GM21515 (cell line): ENCODE measurements around the gene MCF2L2.

Experiments
- ATAC-seq: cut with Tn5 transposase; IDR thresholded peaks from one replicate; pipeline ENCODE4 v1.9.1; 2021; ENCODE audit not compliant: unreplicated experiment

MCF2L2 gene

DNA sequence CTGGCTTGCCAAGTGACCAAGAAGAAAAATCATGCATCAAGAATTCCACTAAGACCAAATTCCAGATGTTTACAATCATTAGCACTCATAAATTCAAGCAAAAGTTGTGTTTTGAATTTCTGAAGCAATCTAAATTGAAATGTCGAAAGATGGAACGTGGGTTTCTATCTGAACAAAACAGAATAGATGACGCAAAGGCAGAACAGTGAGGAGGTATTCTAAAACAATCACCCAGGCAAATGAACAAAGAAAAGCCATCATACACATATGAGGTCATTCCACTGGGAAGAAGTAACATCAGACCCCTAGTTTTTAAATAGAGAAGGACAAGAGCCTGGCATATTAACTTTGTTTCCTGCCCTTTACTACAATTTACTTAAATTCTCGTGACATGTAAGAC, 58.0 kb downstream of the MCF2L2 start:
- no peak for ATAC-seq

DNA sequence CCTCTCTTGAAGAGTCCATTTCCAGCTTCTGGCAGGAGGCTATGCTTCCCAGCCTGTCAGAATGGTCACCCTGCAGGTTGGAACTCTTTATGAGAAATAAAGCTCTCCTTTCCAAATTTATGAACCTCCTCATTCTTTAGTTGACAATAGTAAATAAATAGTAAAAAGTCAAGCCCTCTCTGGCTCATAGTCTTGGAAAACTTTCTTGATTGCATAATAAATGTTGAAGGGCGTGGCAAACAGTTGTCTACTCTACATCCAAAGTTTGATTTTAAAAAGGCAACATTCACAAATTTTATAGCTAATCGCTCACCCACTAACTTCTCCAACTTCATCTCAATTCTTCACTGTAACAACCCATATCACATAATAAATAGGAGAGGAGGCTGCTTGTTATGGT, 58.8 kb downstream of the MCF2L2 start:
- no peak for ATAC-seq

DNA sequence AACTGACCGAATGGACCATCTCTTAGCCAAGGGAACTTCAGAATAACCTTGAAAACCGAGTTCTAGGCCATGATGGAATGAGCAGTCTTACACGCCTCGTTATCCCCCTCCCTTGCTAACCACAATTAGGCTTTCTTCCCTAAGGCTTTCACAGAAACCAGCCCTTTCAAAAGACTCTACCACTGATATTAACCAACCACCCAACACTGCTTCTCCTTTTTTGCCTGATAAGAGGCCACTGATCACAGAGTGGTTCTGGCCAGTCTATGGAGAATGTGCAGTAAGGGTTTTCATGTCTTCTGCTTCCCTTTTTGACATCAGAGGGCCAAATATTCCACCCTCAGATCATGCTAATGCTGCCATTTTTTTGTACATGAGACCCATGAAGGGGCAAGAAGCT, 59.3 kb downstream of the MCF2L2 start:
- ATAC-seq: no peak

DNA sequence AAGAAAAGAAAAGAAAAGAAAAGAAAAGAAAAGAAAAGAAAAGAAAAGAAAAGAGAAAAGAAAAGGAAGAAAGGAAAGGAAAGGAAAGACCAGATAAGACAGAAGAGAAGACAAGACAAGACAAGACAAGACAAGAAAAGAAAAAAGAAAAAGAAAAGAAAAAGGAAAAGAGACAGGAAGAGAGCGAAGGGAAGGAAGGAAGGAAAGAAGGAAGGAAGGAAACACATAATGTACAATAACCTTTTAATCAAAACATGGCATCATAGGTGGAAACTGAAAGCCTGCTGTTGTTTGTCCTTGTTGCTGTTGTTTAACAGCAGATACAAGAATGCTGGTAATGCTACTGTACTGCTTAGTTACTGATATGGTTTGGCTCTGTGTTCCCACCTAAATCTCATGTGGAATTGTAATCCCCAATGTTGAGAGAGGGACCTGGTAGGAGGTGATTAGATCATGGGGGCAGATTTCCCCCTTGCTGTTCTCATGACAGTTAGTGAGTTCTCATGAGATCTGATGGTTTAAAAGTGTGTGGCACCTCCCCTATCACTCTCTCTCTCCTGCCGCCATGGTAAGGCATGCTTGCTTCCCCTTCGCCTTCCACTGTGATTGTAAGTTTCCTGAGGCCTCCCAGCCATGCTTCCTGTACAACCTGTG, 67.3 kb downstream of the MCF2L2 start:
- no peak for ATAC-seq

DNA sequence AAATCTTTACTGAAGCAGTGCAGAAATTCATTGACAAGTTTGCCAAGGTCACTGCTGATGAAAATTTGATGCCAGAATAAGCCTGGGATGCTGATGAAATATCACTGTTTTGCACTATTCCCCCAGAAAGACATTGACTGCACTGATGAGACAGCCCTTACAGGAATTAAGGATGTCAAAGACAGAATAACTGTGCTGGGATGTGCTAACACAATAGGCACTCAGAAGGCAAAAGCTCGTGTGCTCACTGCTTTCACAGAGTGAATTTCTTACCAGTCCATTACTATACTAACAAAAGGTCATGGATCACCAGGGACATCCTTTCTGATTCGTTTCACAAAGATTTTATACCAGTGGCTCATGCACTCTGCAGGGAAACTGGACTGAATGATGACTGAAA, 69.4 kb downstream of the MCF2L2 start:
- ATAC-seq: no peak

DNA sequence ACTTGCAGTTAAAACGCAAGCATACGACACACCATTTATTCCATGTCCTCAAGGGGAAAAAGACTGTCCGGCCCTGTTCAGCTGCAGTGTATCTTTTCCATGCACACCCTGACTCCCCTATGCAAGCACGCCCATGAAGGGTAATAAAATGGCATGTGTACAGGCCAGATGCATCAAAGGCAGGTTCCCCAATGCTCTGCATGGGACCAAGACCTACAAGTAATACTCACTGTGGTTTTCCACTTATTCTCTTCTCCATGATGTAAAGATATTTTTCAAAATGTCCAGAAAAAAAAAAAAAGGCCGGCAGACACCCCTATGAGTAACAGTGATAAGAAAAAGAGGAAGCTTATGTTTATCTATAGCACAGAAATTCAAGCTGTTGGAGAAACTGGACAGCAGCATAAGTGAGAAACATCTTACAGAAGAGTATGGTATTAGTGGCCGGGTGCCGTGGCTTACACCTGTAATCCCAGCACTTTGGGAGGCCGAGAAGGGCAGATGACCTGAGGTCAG, 70.8 kb downstream of the MCF2L2 start:
- ATAC-seq: no peak

DNA sequence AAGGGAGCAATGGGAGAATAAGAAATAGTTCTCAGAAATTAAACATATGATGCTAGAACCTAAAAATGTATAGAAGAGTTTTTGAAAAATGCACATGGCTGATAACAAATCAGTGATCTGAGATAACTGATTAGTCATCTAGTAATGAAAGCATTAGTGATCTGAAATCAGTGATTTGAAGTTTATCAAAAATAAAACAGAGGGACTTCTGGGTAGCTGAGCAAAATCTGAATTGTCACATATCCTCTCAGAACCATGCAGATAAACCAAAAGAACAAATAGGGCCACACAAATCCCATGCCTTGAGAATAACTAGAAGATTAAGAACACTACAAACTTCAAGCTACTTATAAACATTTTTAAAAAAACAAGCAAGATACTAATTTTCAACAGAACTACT, 71.5 kb downstream of the MCF2L2 start:
- ATAC-seq: no peak

DNA sequence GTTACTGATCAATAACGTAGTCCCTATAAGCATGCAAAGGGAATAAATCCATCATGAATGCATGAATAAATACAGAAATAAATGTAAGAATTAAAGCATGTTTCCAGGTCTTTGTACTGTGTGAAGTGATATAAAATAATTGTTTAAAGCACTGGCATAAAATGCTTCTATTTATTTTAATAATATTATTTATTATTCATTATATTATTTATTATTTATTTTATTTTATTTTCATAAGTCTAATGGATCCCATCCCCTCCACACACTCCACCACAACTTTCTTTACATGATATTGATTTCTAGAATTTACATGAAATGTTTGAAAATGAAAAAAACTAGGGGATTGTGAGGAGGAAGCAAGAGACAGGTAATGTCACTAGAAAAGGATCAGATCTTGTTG, 73.5 kb downstream of the MCF2L2 start:
- no peak for ATAC-seq

DNA sequence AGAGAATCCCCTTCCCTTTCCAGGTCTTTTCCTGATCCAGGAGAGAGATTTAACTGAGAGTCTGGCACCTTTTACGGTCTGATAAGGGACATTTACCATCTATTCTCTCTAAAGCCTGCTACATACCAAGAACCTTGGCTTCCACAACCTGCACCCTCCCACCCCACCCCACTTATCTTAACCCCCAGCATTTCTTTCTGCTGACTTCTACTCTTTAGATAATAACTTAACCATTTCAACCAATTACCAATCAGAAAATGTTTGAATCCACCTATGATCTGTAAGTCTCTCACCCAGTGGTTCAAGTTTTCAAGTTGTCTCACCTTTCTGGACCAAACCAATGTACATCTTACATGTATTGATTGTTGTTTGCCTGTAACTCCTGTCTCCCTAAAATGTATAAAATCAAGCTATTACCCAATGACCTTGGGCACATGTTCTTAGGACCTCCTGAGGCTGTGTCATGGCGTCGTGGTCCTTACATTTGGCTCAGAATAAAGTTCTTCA, 74.0 kb downstream of the MCF2L2 start:
- no peak for ATAC-seq

DNA sequence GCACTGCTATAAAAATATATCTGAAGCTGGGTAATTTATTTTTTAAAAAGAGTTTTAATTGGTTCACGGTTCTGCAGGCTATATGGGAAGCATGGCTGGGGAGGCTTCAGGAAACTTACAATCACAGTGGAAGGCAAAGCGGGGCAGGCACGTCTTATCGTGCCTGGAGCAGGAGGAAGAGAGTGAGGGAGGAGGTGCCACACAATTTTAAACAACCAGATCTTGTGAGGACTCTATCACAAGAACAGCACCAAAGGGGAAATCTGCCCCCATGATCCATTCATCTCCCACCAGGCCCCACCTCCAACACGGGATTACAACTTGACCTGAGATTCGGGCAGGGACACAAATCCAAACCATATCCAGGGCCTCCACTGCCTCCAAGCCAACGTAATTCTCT, 75.0 kb downstream of the MCF2L2 start:
- ATAC-seq: no peak

DNA sequence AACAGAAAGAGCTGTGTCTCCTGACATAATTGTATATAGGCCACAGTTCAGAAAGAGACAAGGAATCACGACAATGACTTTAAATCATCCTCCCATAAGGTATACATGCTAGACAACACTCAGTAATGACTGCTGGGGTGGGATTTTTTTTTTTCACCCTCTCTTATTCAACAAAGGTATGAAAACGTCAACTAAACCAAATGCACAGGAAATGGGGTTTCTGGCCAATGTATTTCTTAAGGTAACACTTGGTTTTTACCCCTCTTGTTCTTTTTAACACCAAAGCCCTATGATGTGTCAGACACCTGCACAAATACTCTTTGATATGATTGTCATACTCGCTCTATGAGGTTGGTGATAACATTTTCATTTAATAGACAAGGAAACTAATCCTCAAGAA, 78.3 kb downstream of the MCF2L2 start:
- ATAC-seq: no peak

DNA sequence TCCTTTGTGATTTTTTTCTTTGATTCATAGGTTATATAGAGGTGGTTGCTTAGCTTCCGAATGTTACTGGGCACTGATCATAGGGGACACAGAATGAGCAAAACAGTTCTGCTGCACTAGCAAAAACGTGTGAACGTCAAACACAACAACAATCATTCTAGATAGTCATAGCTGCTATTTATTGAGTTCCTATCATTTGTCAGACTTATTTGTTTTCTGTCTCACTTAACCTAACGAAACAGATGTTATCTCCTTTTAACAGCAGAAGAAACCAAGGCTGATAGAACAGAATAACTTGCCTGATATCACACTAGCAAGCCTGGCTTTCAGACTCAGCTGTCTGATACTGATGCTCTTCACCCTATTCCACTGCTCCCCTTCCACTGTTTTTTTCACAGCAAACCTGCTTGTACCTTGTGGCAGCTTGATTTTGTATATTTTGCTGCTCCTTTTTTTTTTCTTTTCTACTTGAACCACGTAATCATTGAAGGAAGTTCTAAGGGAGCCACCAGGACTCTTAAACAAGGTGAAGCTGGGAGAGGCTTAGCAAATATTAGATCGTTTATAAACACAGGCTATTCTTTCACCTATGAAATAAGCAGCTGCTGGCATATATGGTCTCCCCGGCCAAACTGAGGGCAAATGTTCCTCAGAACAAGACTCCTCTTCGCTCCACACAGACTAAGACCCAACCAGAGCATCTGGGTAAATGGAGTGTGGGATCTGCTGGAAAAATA, 78.8 kb downstream of the MCF2L2 start:
- ATAC-seq: no peak

DNA sequence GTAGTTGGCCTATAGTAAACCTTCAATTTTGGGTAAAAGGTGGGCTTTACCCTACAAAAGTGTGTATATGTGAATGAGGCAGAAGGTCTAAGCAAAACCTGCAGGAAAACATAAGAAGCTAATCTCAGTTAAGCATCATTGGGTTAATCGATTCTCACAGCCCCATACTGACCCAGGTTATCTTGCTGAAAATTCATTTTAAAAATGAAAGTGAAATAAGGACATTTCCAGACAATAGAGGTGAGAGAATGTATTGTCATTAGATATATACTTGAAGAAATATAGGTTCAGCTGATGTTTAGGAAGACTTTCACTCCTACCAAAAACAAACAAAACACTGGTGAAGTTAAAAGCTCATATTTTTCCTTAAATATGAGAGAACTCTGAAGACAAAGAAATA, 85.6 kb downstream of the MCF2L2 start:
- no peak for ATAC-seq

DNA sequence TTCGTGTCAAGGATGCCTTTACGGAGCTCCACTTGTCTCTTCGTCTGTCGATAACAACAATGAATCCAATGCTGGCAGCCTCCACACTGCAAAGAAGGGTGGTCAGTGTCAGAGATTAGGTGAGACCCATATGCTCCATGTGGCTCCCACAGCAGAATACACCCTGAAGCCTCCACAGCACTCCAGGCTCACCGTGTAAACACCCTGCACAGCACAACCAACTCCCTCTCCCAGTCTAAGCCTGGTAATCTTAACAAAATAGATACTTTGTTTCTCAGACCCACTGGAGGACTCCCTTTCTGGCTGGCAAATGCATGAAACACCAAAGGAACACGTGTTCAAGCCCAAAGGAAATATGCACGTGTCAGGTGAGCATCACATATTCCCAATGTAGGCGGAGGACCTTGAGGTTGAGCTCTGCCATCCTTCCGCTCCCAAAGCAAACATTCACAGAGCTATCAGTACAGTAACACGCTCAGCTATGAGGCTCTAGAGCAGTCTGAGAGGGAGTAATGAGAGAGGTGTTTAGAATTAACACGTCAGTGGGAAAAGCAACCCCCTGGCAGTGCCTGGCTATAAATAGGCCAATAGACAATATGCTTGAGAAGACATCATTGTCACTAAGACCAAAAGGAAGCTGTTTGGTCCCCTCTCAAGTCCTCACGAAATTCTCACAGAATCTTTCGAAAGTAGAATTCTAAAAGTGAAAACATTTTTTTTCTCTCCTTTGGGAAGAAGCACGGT, 86.7 kb downstream of the MCF2L2 start:
- ATAC-seq: no peak

DNA sequence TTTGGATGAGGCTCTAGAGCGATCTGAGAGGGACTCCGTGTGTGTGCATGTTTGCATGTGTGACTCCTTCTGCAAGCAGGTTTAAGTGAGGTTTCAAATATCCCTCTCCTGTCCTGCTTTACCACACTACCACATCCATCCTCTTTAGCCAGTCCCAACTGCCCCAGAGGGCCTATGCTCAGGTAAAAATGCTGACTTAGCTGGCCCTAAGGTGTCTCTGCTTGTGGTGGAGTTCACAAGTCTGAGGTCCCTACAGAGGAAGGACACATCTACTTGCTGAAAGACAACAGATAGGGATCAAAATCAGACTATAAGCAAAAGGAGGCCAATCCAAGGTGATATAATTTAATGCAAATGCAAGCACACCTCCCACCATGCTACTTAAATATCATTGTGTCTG, 88.2 kb downstream of the MCF2L2 start:
- no peak for ATAC-seq

DNA sequence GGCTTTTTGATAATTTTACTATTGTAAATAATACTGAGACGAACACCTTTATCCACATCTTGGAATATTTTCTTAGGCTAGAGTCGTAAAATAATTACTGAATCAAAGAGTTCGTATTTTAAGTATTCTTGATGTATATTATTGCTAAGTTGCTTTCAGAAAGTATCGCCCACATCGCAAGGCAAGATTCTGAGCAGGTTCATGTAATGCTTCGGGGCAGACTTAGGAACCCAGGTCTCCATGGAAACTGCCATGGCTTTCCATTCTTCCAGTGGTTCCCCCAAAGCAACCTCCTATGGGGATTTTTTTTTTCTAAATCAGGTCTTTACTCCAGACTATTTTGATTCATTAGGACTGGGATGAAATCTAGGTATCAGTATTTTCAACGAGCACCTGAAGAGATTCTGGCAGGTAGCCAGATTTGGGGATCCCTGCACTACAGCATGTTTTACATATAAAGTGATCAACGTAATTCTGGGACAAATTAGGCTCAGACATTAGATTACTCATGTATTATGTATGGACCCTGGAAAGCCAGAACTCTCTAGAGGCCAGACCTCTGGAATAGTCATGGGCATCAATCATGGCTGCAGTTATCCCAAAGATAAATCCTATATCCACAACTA, 88.8 kb downstream of the MCF2L2 start:
- no peak for ATAC-seq

DNA sequence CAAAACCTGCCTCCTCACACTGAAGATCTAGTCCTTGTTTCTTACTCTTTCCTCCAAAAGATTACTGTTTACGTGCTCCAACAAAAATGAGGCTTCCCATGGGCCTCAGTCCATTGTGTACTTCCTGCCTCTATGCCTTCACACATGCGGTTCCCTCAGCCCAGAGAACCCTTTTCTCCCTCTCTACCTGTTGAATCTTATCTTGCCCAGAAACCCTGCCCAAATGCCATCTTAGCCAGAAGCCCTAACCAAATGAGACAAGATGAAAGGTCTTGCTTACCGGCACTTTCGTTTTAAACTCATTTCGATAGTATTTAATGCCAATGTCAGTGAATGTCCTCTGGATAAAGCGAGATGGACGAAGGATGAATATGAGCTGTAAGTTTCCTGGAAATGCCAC, 89.9 kb downstream of the MCF2L2 start:
- no peak for ATAC-seq

DNA sequence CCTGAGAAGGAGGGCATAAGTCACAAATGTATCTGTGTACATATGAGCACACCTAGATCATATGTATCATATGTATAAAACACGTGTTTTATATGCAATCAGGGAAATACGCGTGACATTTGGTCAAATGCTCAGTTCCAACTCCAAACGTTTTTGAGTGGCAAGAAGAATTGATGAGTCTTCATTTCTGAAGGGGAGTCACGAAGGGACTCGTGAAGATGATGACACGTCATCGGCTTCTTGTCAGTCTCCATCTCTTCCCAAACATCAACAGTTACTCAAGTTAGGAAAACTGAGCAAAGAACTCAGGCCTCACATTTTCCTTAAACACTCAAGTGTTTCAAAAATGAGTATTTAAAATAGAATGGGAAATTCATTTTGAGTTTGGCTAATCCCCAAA, 95.9 kb downstream of the MCF2L2 start:
- no peak for ATAC-seq

DNA sequence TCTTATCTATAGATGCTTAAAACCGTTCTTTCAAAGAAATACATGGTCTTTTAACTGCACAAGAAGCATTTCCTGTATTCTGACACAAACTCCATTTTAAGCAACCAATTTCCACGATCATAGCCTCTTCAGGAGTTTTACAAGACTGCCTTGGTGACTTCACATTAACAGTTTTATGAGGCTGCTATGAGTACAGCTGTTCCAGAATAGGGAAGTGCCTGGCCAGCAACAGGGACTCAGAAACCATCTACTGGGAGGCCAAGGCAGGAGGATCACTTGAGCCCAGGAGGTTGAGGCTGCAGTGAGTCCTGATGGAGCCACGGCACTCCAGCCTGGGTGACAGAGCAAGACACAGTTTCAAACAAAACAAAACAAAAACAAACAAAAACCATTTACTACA, 96.9 kb downstream of the MCF2L2 start:
- ATAC-seq: no peak

DNA sequence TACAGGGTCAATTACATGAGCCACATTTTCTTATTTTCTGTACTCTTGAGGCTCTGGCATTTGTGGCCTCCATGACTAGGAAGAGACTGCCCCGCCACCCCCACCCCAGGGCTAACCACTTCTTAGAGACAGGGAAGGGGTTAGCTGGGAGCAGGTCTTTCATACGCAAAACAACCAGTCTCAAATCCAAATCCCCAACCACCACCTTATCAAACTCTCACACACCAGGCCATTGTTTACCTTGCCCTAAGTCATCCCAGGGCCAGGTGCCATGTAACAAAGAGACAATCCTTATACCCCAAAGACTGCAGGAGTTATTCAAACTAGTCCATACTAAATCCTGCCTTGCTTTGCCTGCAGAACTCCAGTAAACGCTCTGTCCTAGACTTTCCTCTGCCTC, 97.5 kb downstream of the MCF2L2 start:
- ATAC-seq: no peak

DNA sequence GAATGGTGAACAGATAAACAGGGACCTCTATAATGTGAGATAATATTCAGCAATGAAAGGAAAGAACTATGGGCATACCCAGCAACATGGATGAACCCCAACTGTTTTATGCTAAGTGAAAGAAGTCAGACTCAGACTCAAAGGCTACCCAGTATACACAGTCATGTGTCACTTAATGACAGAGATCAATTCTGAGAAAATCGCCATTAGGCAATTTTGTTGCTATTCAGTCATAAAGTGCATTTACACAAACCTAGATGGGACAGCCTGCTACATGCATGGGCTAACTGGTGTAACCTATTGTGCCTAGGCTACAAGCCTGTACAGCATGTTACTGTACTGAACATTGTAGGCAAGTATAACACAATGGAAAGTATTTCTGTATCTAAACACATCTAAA, 98.9 kb downstream of the MCF2L2 start:
- ATAC-seq: no peak
